G401 (cell line): ENCODE data around the gene HLTF. TPM values are rescaled to one million over a fixed set of nuclear protein-coding genes. Genes with fewer than 3 reads are reported as not detected.
A peak's percentile ranks its signal among the peaks of the same experiment; 100 is the strongest.

Source experiments
- DNase-seq: peaks from one replicate; pipeline ENCODE4 v3.0.0-alpha.2; 2015; ENCODE audit warnings: low spot score
- in situ Hi-C: cut with HindIII; loops from 2 replicates; pipeline ENCODE4 v1.10.0; 2016; ENCODE audit warnings: low sequenced_read_pairs, mixed read lengths
- total RNA-seq: library from RNA; depleted of rRNA; stranded (reverse); fragments of >200 nt; shearing (Covaris generic); gene quantifications from 2 replicates; pipeline ENCODE4 v1.2.3, GENCODE V29; 2014

The HLTF gene
- total RNA-seq, 1 experiment from 2014 or later: 81.1 TPM

DNA sequence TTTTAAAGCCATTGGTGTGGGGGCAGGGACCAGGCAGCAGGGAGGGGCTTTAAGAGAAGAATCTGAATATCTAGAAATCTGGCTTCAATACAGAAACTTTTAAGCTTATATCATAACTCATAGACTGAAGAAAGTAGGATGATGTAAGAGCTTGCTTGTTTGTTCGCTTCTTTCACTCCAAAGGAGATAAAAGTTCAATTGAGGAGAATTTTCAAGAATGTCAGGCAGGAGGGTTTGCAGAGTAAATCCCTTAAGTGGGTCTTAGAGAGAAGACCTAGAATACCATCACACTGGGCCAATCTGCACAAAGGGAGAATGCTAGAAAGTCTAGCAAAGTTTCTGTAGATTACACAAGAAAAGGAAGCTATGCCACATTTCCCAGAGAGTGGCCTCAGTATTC, 4.1 kb upstream of the HLTF start:
- in situ Hi-C loops: no loop called here
- no peak for DNase-seq

DNA sequence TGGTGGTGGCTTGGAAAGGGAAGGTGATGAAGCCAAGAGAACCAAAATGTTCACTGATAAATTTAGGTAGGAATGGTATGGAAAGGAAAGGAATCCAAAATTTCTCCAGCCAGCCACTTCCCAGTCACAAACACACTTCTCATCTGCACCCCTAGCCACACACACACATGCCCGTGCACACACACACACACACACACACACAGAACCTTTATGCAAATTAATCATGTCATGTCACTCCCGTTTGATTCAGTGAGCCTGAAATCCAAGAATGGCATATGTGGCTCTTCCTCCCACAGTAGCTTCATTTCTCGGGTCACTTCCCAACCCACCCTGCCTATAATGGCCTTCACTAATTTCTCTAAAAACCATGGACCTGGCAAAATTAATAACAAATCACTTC, 3.1 kb upstream of the HLTF start:
- in situ Hi-C loops: no loop called here
- no peak for DNase-seq

DNA sequence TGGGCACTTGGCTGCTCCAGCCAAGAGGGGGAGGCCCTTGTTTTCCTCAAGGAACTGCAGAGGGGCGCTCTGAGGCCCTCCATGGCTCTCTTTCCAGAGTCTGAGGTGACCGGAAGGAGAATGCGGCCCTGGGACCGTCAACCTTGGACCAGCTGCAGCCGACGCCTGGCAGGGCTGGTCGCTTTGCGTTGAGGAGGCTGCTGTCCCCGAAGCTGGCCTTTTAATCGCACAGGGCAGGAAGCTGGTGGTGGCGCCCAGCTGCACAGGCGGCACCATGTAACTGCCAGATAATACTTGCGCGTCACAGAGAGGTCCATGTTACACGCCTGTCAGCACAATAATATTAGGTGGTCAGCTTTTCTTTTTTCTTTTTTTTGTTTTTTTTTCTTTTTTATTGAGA, 875 bp upstream of the HLTF start:
- no peak for DNase-seq
- in situ Hi-C loops: no loop called here

DNA sequence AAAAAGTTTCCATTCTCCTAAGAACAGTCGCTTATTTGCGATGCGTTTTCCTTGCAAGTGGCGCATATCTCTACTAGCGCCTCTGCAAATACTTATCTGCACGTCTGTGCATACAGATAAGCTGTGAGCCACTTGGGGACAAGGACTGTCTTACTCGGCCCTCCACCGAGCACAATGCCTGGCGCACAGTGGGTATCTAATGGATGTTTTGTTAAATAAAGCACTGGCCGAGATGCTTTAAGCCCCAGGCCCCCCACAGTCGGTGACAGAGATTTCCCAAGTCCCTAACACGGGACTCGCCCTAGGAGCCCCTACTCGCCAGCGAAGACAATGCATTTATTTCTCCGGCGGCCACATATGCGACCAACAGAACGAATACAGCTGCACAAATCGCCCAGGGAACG, 503 bp downstream of the HLTF start:
- in situ Hi-C loops: no loop called here
- DNase-seq: peak; percentile 71

DNA sequence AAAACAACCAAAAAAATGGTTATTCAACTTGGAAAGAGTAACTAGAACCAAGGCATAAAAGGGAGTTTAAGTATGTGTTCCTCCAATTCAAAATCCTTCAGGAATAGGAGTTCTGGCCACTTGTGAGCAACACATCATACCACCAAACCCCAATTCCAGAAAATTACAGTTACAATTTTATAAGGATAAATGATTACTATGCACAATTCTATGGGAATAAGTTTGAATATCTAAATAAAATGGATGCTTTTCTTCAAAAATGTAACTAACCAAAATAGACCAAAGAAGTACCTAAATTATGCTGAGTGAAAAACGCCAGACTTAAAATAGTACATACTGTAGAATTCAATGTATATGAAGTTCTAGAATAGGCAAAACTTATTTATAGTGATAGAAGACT, 4.6 kb downstream of the HLTF start:
- in situ Hi-C loops: no loop called here
- DNase-seq: no peak

DNA sequence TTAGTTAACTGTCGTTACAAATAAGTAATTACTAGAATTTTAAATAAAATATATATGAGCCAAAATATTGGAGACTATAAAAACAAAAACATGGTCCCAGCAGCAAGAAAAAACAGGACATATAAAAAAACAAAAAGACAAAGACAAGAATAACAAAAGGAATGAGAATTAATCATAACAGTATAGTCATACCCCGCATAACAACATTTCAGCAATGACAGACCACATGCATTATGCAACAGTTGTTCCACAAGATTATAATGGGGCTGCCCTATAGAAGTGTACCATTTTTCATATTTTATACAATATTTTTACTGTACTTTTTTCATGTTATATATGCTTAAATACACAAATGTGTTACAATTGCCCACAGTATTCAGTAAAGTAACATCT, 5.6 kb downstream of the HLTF start:
- DNase-seq: no peak
- in situ Hi-C loops: no loop called here

DNA sequence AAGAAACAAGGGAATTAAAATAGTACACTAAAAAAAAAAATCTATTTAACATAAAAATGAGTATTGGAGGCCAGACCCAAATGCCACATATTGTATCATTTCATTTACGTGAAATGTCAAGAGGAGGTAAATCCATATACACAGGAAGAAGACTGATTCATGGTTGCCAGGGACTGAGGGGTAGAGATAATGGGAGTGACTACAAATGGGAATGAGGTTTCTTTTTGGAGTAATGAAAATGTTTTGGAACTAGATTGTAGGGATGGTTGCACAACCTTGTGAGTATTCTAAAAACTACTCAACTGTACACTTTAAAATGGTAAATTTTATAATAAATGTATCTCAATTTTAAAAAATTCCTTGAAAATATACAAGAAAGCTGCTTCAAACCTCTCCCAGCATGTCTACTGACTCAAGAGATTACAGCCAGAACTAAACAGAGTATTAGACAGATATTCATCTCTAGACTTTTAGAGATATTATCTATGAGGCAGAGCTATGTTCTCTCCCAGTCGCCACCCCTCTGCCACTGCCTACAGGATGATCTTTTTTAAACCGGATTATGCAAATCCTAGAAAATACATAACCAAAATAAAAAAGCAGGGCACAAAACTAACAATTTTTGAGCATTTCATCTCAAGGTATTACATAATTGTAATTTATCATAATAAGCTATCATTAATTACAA, 6.2 kb downstream of the HLTF start:
- in situ Hi-C loops: no loop called here
- no peak for DNase-seq

DNA sequence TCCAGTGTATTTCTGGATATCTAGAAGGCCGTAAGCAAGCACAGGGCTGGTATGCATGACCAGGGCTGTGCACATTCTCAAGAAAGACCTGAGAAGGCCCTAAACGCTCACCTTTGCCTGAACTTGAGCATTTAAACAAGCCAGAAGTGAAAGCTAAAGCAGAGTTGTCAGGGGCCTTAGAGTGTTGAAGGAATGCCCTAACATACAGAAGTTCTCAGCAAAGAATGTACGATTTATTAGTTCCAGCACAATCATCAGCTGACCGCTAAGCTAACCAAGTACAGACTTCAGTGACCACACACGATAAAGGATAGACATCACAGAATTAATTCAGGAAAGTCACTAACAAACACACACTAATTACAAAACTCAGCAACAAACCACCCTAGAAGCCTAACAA, 8.7 kb downstream of the HLTF start:
- in situ Hi-C loops: no loop called here

DNA sequence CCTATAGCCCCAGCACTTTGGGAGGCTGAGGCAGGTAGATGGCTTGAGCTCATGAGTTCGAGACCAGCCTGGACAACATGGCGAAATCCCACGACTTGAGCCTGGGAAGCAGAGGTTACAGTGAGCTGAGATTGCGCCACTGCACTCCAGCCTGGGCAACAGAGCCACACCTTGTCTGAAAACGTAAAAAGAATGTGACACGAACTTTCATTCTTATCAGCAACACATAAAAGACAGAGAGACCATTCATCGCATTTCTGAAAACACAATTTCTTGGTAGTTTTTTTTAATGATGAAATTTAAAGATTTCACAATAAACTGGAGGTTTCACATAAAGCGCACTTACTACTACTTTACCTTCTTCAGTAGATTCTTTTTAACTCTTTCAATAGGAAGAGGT, 18.4 kb downstream of the HLTF start:
- no peak for DNase-seq
- in situ Hi-C loops: no loop called here

More for the DNA sequence above, 8.7 kb downstream of the HLTF start:
- no peak for DNase-seq

DNA sequence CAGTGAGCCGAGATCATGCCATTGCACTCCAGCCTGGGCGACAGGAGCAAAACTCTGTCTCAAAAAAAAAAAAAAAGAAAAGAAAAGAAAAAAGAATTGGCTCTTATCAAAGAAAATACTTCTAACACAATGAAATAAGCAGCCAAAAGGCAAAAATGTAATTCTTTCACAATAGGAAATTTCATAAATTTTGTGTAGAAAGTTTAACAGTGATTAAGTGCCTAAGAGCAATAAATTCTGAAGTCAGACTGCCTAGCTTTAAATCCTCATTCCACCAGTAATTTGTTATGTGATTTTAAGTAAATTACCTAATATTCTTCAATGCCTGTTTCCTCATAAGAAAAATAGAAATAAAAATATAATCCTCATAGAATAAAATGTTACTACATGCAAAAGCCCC, 24.6 kb downstream of the HLTF start:
- no peak for DNase-seq
- in situ Hi-C loops: no loop called here

DNA sequence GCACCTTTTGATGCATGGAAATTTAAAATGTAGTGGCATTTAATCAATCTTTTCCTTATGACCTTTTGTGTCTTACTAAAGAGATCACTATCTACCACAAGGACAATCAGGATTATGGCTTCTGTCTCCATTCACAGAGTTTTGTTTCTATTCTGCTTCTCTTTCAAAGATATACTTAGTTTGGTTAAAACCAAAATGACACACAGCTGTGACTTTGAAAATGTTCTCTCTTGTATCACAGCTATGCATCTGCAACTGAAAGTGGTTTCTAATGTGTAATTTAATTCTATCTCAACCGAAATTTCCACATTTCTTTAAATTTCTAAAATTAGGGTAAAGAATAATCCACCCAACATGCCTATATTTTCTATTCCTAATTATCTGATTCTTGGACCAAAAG, 27.7 kb downstream of the HLTF start:
- no peak for DNase-seq
- in situ Hi-C loops: no loop called here

DNA sequence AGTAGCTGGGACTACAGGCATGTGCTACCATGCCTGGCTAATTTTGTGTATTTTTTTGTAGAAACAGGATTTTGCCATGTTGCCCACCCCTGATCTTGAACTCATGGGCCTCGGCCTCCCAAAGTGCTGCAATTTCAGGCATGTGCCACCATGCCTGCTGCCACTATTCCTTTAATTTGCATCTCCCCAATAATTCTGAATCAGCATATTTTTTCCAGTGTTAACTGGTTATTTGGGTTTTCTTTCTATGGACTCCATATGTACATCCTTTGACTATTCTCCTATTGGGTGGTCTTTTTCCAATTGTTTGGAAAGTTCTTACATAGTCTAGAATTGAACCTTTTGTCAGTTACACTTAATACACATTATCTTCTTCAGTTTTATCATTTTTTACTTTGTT, 28.1 kb downstream of the HLTF start:
- in situ Hi-C loops: no loop called here
- no peak for DNase-seq

DNA sequence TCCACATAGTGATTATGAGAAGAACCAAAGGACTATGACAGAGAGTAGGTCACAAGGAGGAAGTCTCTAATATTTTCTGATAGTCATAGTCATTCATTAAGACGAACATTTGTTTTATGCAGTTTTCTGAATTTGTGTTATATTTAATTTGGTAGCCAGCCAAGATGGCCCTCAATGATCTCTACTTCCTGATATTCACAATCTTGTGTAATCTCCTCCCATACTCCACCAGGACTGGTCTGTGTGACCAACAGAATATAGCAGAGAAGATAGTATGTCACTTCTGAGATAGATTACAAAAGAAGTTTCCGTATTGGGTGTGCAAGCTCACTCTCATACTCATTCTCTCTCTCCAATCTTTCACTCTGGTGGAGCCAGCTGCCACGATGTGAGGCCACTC, 30.8 kb downstream of the HLTF start:
- in situ Hi-C loops: no loop called here

DNA sequence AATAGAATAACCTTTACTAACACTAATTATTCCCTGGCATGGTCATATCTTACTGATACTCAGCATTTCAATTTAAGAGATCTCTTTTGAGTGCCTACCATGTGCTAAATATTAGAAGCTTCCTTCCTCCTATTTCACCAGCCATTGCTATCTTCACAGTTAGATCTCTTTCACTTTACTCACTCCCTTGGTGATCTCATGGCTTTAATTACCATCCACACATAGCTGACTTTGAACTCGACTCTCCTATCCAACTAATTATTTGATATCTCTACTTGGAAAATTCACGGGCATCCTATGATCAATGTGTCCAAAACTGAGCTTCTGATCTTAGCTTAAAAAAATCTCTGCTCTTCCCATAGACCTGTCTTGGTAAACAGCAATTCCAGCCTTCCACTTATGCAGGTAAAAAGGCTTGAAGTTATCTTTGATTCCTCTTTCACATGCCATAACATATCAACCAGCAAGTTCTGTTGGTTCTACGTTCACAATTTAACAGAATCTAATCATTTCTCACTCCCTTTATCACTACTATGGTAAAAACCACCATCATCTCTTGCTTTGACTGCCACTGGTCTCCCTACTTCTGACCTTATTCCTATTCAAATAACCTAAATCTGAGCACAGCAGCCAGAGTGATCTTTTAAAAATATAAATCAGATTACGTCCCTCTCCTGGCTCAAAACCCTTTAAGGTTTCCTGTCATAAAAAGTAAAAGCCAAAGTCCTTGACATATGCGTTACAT, 41.8 kb downstream of the HLTF start:
- in situ Hi-C loops: no loop called here
- DNase-seq: no peak

More for the DNA sequence above, 30.8 kb downstream of the HLTF start:
- no peak for DNase-seq

DNA sequence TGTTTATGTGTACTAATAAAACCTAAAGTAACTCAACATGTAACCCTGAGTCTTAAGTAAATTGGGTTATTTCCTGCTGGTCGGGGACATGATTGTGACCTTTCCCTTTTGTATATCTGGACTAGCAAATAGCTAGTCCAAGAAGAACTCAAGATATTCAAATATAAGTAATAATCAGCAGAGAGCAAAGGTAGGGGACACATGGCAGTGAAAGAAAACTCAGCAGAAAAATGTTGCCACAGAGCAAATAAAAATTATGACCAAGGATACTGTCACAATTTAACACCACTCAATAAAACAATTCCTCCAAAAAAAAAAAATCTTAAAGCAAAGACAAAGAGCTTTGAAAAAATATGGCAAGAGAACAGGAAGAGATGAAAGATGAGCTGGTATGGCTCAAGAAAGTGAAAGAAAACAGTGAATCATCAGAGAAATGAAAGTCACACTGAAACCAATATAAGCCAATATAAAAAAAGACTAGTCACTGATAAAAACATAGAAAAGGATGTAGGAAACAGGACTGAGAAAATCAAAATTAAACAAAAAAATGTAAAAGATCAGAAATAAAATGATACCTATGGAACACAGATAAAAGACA, 43.4 kb downstream of the HLTF start:
- DNase-seq: no peak
- in situ Hi-C loops: no loop called here

DNA sequence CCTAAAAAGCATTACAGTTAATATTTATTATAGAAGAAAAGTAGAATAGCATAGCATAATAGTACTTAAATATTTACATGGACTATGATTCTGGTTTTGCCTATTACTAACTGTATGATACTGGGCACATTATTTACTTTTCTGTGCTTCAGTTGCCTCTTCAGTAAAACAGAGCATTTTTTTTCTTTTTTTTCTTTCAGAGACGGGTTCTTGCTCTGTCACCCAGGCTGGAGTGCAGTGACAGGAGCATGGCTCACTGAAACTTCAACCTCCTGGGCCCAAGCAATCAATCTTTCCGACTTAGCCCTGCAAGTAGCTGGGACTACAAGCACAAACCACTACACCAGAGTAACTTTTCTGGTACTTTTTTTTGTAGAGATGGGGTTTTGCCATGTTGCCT, 48.0 kb downstream of the HLTF start:
- no peak for DNase-seq
- in situ Hi-C loops: no loop called here

DNA sequence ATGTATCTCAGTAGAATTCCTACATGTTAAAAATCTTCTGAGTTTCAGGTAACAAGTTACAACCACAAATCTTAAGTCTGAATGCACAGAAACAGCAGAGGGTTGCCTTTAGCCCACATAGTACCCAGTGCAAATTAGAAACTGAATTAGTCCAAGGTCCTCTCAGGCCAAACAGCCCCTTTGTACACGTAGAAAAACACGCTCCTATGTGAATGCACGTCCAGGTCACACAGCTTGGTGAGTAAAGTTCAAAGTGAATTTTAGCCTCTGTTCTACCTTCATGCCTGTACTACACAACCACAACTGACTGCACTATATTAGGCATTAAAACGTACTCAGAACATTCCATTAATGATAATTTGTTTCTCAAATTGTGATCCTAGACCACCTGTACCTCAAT, 48.6 kb downstream of the HLTF start:
- no peak for DNase-seq
- in situ Hi-C loops: no loop called here

DNA sequence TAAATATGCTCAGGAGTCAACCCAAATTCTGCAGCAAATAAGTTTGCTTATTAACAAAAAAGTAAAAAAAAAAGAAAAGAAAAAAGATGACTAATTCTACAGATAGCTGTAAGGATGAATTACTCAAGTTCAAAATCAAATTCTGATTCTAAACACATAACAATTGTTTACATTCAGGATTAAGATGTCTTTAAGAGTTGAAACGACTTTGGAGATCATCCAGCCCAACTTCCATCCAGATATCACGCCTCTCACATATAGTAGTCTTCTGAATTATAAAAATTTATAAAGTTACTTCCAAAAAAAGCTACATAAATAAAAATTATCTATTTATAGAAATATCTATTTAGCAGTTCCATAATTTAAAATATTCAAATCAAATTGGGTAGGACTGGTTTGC, 55.2 kb downstream of the HLTF start:
- DNase-seq: no peak
- in situ Hi-C loops: no loop called here

DNA sequence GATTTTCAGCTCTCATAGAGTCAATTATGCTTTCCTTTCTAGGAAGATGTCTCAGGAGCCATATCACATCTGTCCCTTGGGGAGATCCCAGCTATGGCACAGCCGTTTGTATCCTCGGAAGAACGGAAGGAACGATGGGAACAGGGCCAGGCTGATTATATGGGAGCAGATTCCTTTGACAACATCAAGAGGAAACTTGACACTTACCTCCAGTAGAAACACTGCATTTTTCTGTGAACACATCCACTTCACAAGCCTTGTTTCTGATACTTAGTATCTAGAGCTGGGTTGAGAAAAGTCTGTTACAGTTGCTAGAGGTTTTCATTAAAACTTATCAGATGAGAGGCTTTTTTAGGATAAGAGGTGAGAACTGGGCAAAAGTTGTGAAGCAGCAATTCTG, 59.6 kb downstream of the HLTF start:
- no peak for DNase-seq
- in situ Hi-C loops: no loop called here

DNA sequence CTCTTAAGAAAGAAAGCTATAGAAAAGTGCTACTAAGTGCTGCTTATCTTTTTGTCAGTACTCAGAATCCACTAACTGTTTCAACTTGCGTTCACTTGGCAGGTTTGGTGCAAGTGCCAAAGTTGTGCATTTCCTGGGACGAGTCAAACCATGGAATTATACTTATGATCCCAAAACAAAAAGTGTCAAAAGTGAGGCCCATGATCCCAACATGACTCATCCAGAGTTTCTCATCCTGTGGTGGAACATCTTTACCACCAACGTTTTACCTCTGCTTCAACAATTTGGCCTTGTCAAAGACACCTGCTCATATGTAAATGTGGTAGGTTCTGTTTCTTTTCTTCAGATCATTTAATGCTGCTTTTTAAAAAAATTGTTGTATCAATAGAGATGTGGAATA, 62.4 kb downstream of the HLTF start:
- DNase-seq: no peak
- in situ Hi-C loops: no loop called here

DNA sequence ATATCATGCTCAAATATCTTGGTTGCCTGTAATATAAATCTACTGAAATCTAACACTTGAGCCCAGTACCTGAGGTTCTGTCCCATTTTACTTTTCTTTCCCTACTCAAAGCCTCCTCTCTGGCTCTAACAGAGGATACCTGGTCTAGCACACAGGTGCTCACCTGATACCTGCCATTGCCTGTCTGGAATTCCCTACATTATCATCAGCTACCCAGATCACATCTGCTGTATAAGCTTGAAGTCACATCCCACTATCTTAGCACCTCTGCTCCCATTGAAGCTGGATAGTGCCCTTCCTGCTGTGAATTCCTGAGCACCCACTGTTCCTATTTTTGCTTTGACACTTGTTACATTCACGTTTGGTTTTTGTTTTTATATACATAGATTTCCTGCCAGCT, 64.5 kb downstream of the HLTF start:
- no peak for DNase-seq
- in situ Hi-C loops: no loop called here
